ENCODE measurements around the gene LIN52. TPM values are rescaled to one million over a fixed set of nuclear protein-coding genes. Genes with fewer than 3 reads are reported as not detected.
A peak's percentile ranks its signal among the peaks of the same experiment; 100 is the strongest.

The LIN52 gene
- total RNA-seq, 1 experiment from 2014 or later = 10.6 TPM

DNA sequence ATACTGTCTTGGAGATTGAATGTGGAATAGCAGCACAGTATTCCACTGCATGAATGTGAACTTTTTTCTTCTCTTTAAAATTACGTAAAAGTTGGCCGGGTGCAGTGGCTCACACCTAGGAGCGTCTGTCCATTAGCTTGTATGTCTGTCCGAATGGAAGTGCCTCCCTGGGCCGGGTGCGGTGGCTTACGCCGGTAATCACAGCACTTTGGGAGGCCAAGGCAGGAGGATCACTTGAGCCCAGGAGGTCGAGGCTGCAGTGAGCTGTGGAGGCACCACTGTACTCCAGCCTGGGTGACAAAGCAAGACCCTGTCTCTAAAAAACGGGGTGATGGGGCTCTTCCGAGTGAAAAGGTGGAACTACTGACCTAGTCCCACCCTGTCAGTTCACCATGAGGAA is 131.9 kb downstream of the LIN52 start (continued):
- no peak for TF ChIP-seq RELA (CRISPR knock-in tag; IDR thresholded peaks at IDR 0.05; ENCODE audit: borderline replicate concordance)

DNA sequence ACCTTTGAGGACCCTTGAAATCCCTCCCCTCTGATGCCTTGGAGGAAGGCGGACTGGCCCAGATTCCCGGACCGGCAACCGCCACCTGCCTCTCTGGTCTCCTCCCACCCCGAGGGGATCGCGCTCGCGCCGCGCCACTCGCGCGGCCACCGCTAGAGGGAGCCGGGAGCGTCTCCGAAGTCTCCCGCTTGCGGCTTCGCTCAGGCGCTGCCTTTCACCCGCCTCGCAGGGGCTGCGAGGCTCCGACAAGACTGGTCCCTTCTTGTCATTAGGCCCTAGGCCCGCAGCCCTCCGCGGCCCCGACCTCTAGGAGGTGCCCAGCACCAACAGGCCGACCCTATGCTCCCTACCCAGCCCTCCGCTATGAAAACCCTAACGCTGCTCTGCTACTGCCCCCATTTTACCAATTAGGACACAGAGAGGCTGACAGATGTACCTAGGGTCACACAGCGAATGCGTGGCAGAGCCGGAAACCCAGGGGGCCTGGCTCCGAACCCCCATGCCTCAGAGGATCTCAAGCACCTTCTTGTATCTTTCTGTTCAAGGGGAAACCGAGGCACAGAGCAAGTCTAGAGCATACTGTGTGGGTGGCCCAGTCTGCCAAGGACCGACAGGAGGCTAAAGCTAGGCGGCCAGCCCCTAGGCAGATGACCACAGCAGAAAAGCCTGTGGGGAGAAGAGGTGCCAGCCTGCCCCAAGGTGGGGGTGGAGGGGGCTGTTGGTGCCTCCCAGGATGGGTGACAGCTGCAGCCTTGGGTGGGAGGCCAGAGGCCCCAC is 133.1 kb downstream of the LIN52 start:
- no peak overlapping the region for H3K27ac Mint-ChIP-seq
- H3K4me1 Mint-ChIP-seq = no peaks in the 10 kb centered on the region; the same call in 1 of the 2 replicates
- ATAC-seq = peak; percentile 92
- TF ChIP-seq, protein P1, sequence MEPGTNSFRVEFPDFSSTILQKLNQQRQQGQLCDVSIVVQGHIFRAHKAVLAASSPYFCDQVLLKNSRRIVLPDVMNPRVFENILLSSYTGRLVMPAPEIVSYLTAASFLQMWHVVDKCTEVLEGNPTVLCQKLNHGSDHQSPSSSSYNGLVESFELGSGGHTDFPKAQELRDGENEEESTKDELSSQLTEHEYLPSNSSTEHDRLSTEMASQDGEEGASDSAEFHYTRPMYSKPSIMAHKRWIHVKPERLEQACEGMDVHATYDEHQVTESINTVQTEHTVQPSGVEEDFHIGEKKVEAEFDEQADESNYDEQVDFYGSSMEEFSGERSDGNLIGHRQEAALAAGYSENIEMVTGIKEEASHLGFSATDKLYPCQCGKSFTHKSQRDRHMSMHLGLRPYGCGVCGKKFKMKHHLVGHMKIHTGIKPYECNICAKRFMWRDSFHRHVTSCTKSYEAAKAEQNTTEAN (CRISPR knock-in tag; IDR thresholded peaks at IDR 0.05) = no peak
- TF ChIP-seq, protein P2, sequence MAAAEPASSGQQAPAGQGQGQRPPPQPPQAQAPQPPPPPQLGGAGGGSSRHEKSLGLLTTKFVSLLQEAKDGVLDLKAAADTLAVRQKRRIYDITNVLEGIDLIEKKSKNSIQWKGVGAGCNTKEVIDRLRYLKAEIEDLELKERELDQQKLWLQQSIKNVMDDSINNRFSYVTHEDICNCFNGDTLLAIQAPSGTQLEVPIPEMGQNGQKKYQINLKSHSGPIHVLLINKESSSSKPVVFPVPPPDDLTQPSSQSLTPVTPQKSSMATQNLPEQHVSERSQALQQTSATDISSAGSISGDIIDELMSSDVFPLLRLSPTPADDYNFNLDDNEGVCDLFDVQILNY (CRISPR knock-in tag; IDR thresholded peaks at IDR 0.05) = peak; percentile 49; the same call in 1 of the 2 replicates
- TF ChIP-seq, protein P3, sequence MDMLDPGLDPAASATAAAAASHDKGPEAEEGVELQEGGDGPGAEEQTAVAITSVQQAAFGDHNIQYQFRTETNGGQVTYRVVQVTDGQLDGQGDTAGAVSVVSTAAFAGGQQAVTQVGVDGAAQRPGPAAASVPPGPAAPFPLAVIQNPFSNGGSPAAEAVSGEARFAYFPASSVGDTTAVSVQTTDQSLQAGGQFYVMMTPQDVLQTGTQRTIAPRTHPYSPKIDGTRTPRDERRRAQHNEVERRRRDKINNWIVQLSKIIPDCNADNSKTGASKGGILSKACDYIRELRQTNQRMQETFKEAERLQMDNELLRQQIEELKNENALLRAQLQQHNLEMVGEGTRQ (CRISPR knock-in tag; IDR thresholded peaks at IDR 0.05) = 0 out of 2 replicates have a peak, but pooled peaks have one; percentile 20
- TF ChIP-seq ETV6 (CRISPR knock-in tag; IDR thresholded peaks at IDR 0.05) (peak; percentile 27; the same call in 1 of the 2 replicates), GTF2I (CRISPR knock-in tag; conservative IDR thresholded peaks at IDR 0.05) (0 out of 2 replicates have a peak, but pooled peaks have one; percentile 29), IRF2 (CRISPR knock-in tag; IDR thresholded peaks at IDR 0.05; ENCODE audit: borderline replicate concordance, low read depth) (no peak)
- TF ChIP-seq, protein P4, sequence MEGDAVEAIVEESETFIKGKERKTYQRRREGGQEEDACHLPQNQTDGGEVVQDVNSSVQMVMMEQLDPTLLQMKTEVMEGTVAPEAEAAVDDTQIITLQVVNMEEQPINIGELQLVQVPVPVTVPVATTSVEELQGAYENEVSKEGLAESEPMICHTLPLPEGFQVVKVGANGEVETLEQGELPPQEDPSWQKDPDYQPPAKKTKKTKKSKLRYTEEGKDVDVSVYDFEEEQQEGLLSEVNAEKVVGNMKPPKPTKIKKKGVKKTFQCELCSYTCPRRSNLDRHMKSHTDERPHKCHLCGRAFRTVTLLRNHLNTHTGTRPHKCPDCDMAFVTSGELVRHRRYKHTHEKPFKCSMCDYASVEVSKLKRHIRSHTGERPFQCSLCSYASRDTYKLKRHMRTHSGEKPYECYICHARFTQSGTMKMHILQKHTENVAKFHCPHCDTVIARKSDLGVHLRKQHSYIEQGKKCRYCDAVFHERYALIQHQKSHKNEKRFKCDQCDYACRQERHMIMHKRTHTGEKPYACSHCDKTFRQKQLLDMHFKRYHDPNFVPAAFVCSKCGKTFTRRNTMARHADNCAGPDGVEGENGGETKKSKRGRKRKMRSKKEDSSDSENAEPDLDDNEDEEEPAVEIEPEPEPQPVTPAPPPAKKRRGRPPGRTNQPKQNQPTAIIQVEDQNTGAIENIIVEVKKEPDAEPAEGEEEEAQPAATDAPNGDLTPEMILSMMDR (IDR thresholded peaks at IDR 0.05) = peak; percentile 94
- CTCF ChIA-PET = interaction anchor here (0.5 to 4.6 kb wide), 10 partner anchors 8 to 291 kb away, joined by 3 to 35 read pairs (median 6); partner anchors contain the start of gene VSX2
- POLR2A ChIA-PET = interaction anchor here (0.6 kb wide), 1 partner anchor 64 kb away, joined by 3 read pairs; no protein-coding TSS in a partner anchor
- peak overlapping the region; percentile 20; the same call in 1 of the 2 replicates for H3K4me3 Mint-ChIP-seq
- H3K36me3 Mint-ChIP-seq = no peaks in the 10 kb centered on the region
- peaks cover 26% of the 10 kb centered on the region for H3K27me3 Mint-ChIP-seq (ENCODE audit: low read depth)
- no peaks in the 10 kb centered on the region for H3K9me3 Mint-ChIP-seq
- peak; percentile 94 for DNase-seq (ENCODE audit: low spot score)

DNA sequence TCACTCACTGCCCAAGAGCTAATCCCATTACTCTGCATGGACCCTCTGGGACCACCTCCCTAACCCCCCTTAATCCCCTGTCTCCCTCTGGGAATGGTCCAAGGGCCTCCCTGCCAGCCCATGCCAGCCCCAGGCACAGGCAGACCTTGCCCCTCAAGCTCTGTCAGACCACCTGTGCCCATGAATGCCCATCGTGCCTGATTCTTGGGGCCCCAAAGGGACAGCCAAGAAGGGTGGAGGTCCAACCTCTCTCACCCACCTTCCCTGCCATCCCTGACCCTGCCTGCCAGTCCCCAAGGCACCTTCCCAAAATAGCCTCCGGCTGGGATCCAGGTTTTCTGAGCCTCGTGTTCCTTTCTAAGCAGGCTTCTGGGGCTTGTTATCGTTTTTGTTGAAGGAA is 133.7 kb downstream of the LIN52 start:
- ATAC-seq (no peak), DNase-seq (ENCODE audit: low spot score) (no peak)
- no peaks in the 10 kb centered on the region; the same call in 1 of the 2 replicates for H3K4me1 Mint-ChIP-seq
- no peaks in the 10 kb centered on the region for H3K9me3 Mint-ChIP-seq
- peaks cover 26% of the 10 kb centered on the region for H3K27me3 Mint-ChIP-seq (ENCODE audit: low read depth)
- H3K36me3 Mint-ChIP-seq = no peaks in the 10 kb centered on the region
- no peak overlapping the region for H3K27ac Mint-ChIP-seq
- ChIA-PET POLR2A (interaction anchor here (0.6 kb wide), 1 partner anchor 64 kb away, joined by 3 read pairs; no protein-coding TSS in a partner anchor), CTCF (interaction anchor here (0.5 to 3.4 kb wide), 11 partner anchors 9 to 290 kb away, joined by 3 to 21 read pairs (median 4); partner anchors contain the start of gene VSX2)
- H3K4me3 Mint-ChIP-seq = no peak overlapping the region
- TF ChIP-seq ELF4 (CRISPR knock-in tag; IDR thresholded peaks at IDR 0.05; ENCODE audit: low read depth) (no peak), ZNF138 (CRISPR knock-in tag; conservative IDR thresholded peaks at IDR 0.05) (no peak), ZNF671 (CRISPR knock-in tag; IDR thresholded peaks at IDR 0.05) (no peak)
- TF ChIP-seq, protein P5, sequence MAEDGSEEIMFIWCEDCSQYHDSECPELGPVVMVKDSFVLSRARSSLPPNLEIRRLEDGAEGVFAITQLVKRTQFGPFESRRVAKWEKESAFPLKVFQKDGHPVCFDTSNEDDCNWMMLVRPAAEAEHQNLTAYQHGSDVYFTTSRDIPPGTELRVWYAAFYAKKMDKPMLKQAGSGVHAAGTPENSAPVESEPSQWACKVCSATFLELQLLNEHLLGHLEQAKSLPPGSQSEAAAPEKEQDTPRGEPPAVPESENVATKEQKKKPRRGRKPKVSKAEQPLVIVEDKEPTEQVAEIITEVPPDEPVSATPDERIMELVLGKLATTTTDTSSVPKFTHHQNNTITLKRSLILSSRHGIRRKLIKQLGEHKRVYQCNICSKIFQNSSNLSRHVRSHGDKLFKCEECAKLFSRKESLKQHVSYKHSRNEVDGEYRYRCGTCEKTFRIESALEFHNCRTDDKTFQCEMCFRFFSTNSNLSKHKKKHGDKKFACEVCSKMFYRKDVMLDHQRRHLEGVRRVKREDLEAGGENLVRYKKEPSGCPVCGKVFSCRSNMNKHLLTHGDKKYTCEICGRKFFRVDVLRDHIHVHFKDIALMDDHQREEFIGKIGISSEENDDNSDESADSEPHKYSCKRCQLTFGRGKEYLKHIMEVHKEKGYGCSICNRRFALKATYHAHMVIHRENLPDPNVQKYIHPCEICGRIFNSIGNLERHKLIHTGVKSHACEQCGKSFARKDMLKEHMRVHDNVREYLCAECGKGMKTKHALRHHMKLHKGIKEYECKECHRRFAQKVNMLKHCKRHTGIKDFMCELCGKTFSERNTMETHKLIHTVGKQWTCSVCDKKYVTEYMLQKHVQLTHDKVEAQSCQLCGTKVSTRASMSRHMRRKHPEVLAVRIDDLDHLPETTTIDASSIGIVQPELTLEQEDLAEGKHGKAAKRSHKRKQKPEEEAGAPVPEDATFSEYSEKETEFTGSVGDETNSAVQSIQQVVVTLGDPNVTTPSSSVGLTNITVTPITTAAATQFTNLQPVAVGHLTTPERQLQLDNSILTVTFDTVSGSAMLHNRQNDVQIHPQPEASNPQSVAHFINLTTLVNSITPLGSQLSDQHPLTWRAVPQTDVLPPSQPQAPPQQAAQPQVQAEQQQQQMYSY (CRISPR knock-in tag; IDR thresholded peaks at IDR 0.05) = no peak
- TF ChIP-seq, protein P6, sequence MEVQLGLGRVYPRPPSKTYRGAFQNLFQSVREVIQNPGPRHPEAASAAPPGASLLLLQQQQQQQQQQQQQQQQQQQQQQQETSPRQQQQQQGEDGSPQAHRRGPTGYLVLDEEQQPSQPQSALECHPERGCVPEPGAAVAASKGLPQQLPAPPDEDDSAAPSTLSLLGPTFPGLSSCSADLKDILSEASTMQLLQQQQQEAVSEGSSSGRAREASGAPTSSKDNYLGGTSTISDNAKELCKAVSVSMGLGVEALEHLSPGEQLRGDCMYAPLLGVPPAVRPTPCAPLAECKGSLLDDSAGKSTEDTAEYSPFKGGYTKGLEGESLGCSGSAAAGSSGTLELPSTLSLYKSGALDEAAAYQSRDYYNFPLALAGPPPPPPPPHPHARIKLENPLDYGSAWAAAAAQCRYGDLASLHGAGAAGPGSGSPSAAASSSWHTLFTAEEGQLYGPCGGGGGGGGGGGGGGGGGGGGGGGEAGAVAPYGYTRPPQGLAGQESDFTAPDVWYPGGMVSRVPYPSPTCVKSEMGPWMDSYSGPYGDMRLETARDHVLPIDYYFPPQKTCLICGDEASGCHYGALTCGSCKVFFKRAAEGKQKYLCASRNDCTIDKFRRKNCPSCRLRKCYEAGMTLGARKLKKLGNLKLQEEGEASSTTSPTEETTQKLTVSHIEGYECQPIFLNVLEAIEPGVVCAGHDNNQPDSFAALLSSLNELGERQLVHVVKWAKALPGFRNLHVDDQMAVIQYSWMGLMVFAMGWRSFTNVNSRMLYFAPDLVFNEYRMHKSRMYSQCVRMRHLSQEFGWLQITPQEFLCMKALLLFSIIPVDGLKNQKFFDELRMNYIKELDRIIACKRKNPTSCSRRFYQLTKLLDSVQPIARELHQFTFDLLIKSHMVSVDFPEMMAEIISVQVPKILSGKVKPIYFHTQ (CRISPR knock-in tag; IDR thresholded peaks at IDR 0.05) = no peak
